ENCODE data around the gene FRK. TPM values are rescaled to one million over a fixed set of nuclear protein-coding genes. Genes with fewer than 3 reads are reported as not detected.
"Not testable (repeated sequence)": the region's sequence is repeated elsewhere in the genome, so short reads cannot be mapped to it uniquely, and the experiment has no call there.

FRK gene
- total RNA-seq, 2 experiments from 2014 or later = 0.03 TPM

DNA sequence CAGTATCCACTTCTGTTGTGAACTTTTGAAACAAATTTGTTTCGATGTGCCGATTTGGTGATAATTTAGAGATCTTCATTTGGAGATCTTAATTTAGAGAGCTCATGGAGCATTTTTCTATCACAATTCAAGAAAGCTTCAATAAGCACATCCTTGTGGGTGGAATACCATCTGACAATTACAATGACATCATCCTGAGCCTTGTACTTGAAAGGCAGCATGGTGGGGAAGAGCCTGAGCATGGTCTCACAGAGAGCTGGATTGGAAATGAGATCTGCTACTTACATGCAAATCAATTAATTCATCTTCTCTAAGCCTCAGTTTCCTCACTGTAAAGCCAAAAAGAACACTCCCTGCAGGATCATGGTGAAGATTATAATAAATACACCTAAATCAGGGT lies 75.9 kb downstream of the FRK start:
- no peak overlapping the region for H3K27ac Mint-ChIP-seq
- ATAC-seq = no peak
- peaks cover 4% of the 10 kb centered on the region for H3K27me3 Mint-ChIP-seq (ENCODE audit: low read depth)
- no peak for DNase-seq
- CTCF ChIA-PET = no interaction called here
- no peaks in the 10 kb centered on the region for H3K4me1 Mint-ChIP-seq (ENCODE audit: low read depth)
- H3K9me3 Mint-ChIP-seq (ENCODE audit: insufficient read depth) = no peaks in the 10 kb centered on the region
- no peaks in the 10 kb centered on the region for H3K36me3 Mint-ChIP-seq (ENCODE audit: low read depth)
- POLR2A ChIA-PET = no interaction called here
- H3K4me3 Mint-ChIP-seq = no peak overlapping the region

DNA sequence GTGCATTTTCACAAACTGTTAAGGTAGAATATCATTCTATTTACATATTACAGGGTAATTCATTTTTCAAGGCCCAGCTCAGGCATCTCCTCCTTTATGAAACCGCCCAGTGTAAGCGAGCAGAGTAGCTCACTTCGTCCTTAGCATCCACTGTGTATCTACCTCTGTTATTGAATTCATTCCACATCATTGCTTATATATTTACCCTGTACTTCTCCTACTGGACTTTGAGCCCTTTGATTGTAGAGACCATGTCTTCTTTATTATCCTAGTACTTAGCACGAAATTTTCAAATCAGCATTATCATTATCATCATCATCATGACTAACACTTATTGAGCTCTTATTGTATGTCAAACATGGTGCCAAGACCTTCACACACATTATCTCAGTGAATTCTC lies 76.7 kb downstream of the FRK start:
- CTCF ChIA-PET = no interaction called here
- POLR2A ChIA-PET = no interaction called here
- DNase-seq (no peak), ATAC-seq (no peak)
- H3K4me3 Mint-ChIP-seq = no peak overlapping the region
- H3K27me3 Mint-ChIP-seq (ENCODE audit: low read depth) = peaks cover 4% of the 10 kb centered on the region
- H3K27ac Mint-ChIP-seq = no peak overlapping the region
- H3K36me3 Mint-ChIP-seq (ENCODE audit: low read depth) = no peaks in the 10 kb centered on the region
- H3K4me1 Mint-ChIP-seq (ENCODE audit: low read depth) = no peaks in the 10 kb centered on the region
- H3K9me3 Mint-ChIP-seq (ENCODE audit: insufficient read depth) = no peaks in the 10 kb centered on the region

DNA sequence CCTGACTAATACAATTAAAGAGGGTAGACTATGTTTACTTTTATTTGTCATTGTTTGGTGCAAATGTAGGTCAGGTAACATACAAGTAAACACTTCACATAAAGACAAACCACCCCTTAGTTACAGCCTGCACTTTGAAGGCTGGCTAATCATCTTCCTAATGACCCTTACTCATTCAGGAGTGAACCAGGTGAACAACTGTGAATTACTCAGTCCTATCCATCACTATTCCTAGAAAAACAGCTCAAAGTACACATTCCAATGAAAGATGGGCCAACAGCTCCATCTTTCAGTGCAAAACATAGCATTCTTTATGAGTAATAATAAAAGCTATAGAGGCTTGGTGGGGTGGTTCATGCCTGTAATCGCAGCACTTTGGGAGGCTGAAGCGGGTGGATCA lies 78.2 kb downstream of the FRK start:
- Mint-ChIP-seq H3K9me3 (ENCODE audit: insufficient read depth) (no peaks in the 10 kb centered on the region), H3K27ac (no peak overlapping the region), H3K4me1 (ENCODE audit: low read depth) (no peaks in the 10 kb centered on the region), H3K4me3 (no peak overlapping the region), H3K27me3 (ENCODE audit: low read depth) (peaks cover 4% of the 10 kb centered on the region), H3K36me3 (ENCODE audit: low read depth) (no peaks in the 10 kb centered on the region)
- ChIA-PET CTCF (no interaction called here), POLR2A (no interaction called here)
- ATAC-seq = no peak
- no peak for DNase-seq

DNA sequence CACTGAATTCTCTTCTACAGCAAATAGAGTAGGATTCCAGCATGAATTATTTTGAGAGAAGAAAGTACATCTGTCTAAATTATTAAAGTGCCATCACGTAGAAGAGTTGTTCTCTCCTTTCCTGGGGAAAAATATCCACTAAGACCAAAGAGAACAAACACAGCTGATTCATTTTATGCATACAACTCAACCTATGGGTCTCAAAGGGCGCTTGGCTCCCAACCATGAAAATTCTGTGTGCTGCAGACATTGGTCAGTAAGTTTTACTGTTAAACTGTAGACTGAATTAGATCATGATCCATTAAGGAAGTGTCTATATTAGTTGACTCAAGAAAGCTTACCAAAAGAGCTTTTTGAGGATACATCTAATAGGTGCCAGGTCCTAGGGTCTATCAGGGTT lies 83.5 kb downstream of the FRK start:
- DNase-seq (no peak), ATAC-seq (no peak)
- ChIA-PET CTCF (no interaction called here), POLR2A (no interaction called here)
- H3K27ac Mint-ChIP-seq = no peak overlapping the region
- no peak overlapping the region for H3K4me3 Mint-ChIP-seq
- H3K4me1 Mint-ChIP-seq (ENCODE audit: low read depth) = no peaks in the 10 kb centered on the region
- H3K9me3 Mint-ChIP-seq (ENCODE audit: insufficient read depth) = no peaks in the 10 kb centered on the region
- peaks cover 4% of the 10 kb centered on the region for H3K27me3 Mint-ChIP-seq (ENCODE audit: low read depth)
- H3K36me3 Mint-ChIP-seq (ENCODE audit: low read depth) = no peaks in the 10 kb centered on the region

DNA sequence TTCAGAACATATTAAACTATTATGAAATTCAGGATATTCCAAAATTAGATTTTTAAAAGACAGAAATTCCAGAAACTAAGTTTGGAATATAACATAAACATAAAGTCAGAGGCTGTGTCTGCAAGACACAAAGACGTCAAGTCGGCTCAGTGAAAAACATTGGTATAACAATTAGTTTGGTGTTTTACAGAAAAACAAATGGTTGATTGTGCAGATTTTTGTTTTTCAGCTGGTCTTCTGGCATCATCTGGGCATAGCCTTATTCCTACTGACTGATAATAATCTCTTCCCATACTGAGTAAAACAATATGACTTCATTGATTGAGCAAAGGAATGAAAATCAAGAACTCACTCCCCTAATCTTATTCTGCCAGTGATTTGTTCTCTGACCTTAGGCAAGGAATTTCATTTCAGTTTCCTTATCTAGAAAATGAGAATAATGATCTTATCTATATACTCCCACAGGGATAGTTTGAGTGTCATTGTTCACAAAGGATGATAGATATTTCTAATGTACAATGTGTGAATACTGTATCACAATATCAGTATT lies 84.3 kb downstream of the FRK start:
- ATAC-seq (no peak), DNase-seq (no peak)
- Mint-ChIP-seq H3K4me3 (no peak overlapping the region), H3K27ac (no peak overlapping the region), H3K27me3 (ENCODE audit: low read depth) (peaks cover 4% of the 10 kb centered on the region), H3K4me1 (ENCODE audit: low read depth) (no peaks in the 10 kb centered on the region), H3K9me3 (ENCODE audit: insufficient read depth) (no peaks in the 10 kb centered on the region), H3K36me3 (ENCODE audit: low read depth) (no peaks in the 10 kb centered on the region)
- CTCF ChIA-PET = no interaction called here
- POLR2A ChIA-PET = no interaction called here

DNA sequence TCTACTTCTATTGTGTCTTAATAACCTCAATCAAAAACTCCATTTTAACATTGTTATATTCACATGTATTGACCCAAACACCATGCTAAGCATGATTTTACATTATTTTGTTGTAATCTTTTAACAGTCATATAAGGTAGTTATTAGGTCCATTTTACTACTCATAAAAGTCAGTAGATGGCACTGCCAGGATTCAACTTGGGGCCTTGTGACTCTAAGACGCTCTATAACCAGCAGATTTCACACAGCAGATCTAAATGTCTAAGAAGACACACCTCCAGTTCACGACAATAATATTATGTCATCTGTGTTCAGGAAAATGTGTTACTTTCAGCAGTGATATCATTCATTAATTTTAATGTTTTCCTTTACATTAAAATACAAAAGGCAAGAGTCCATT lies 88.0 kb downstream of the FRK start:
- ChIA-PET POLR2A (no interaction called here), CTCF (no interaction called here)
- ATAC-seq (no peak), DNase-seq (no peak)
- H3K4me3 Mint-ChIP-seq = no peak overlapping the region
- no peaks in the 10 kb centered on the region for H3K36me3 Mint-ChIP-seq (ENCODE audit: low read depth)
- H3K4me1 Mint-ChIP-seq (ENCODE audit: low read depth) = no peaks in the 10 kb centered on the region
- H3K27ac Mint-ChIP-seq = no peak overlapping the region
- no peaks in the 10 kb centered on the region for H3K27me3 Mint-ChIP-seq (ENCODE audit: low read depth)
- H3K9me3 Mint-ChIP-seq (ENCODE audit: insufficient read depth) = no peaks in the 10 kb centered on the region

DNA sequence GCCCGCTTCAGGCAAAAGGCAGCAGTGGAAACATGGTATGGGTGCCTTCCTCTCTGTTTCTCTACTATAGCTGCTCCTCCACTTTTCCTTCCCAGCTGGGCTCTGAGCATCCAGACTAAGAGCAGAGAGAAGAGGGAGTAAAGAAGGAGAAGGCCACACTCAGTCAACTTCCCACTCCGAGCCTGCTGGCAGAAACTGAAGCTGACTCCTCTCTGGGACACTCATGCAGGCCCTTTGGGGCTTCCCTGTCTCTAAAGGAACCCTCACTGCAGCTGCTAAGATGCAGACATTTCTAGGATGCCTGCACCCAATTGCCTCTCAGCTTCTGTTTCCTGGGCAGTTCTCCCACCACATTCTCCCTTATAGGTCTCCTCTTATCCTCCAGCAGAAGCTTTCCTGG lies 88.9 kb downstream of the FRK start:
- ATAC-seq (no peak), DNase-seq (no peak)
- Mint-ChIP-seq H3K27ac (no peak overlapping the region), H3K9me3 (ENCODE audit: insufficient read depth) (no peaks in the 10 kb centered on the region), H3K27me3 (ENCODE audit: low read depth) (no peaks in the 10 kb centered on the region), H3K4me1 (ENCODE audit: low read depth) (no peaks in the 10 kb centered on the region), H3K4me3 (no peak overlapping the region), H3K36me3 (ENCODE audit: low read depth) (no peaks in the 10 kb centered on the region)
- CTCF ChIA-PET = no interaction called here
- POLR2A ChIA-PET = no interaction called here

DNA sequence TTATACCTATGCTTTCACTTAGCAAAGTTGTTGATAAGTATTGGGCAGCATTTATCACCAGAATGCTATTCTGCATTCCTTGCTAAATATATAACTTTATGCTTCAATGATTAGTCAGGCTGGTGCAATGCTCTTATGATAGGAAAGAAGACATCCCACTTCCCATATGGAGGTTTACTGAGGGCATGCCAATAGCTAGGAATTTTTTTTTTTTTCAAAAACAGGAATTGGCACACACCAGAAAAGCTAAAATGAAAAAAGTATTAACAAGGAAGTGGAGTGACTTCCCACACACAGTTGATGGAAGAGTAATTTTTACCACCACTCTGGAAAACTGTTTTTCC lies 90.8 kb downstream of the FRK start:
- H3K27me3 Mint-ChIP-seq (ENCODE audit: low read depth) = no peaks in the 10 kb centered on the region
- ChIA-PET CTCF (no interaction called here), POLR2A (no interaction called here)
- H3K27ac Mint-ChIP-seq = no peak overlapping the region
- no peak overlapping the region for H3K4me3 Mint-ChIP-seq
- no peaks in the 10 kb centered on the region for H3K36me3 Mint-ChIP-seq (ENCODE audit: low read depth)
- no peaks in the 10 kb centered on the region for H3K9me3 Mint-ChIP-seq (ENCODE audit: insufficient read depth)
- no peaks in the 10 kb centered on the region for H3K4me1 Mint-ChIP-seq (ENCODE audit: low read depth)
- no peak for DNase-seq
- no peak for ATAC-seq

DNA sequence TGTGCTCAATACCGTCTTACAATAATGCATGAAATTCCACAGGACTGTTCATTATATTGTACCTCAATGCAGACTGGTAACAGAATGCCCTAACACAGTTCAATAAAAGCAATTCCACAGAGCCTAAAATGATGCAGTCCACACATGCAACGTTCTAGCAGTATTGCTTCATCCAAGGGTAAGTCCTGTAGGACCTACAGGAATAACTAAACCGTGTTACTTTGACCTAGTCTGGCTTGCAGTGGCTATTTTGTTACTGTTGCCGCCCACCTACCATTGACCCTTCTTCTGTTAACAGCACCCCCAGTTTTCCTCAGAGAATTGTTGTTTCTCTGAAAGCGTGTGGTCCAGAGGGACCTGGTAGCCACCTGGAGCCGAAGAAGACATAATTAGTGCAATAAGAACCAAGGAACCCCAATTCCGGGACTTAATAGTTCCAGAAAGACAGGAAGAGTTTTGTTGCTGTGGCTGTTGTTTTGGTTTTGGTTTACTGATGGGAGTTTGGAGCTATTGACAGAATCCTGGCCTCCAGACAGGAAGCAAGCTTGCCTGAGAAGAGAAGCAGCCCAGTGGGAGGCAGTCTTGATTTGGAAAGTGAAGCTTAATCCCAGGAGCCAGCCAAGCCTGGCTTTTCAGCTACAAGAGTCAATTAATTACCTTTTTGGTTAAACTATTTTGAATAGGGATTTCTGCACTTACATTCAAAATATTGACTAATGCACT lies 91.3 kb downstream of the FRK start:
- H3K27ac Mint-ChIP-seq = no peak overlapping the region
- no peak overlapping the region for H3K4me3 Mint-ChIP-seq
- no peaks in the 10 kb centered on the region for H3K27me3 Mint-ChIP-seq (ENCODE audit: low read depth)
- no peaks in the 10 kb centered on the region for H3K36me3 Mint-ChIP-seq (ENCODE audit: low read depth)
- no peak for ATAC-seq
- no peak for DNase-seq
- CTCF ChIA-PET = no interaction called here
- H3K9me3 Mint-ChIP-seq (ENCODE audit: insufficient read depth) = no peaks in the 10 kb centered on the region
- no peaks in the 10 kb centered on the region for H3K4me1 Mint-ChIP-seq (ENCODE audit: low read depth)
- POLR2A ChIA-PET = no interaction called here

DNA sequence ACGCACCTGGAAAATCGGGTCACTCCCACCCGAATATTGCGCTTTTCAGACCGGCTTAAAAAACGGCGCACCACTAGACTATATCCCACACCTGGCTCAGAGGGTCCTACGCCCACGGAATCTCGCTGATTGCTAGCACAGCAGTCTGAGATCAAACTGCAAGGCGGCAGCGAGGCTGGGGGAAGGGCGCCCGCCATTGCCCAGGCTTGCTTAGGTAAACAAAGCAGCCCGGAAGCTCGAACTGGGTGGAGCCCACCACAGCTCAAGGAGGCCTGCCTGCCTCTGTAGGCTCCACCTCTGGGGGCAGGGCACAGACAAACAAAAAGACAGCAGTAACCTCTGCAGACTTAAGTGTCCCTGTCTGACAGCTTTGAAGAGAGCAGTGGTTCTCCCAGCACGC lies 100.4 kb downstream of the FRK start:
- H3K27me3 Mint-ChIP-seq (ENCODE audit: low read depth); DNase-seq; H3K4me1 Mint-ChIP-seq (ENCODE audit: low read depth); H3K36me3 Mint-ChIP-seq (ENCODE audit: low read depth); H3K4me3 Mint-ChIP-seq; H3K27ac Mint-ChIP-seq; CTCF ChIA-PET; ATAC-seq; POLR2A ChIA-PET; H3K9me3 Mint-ChIP-seq (ENCODE audit: insufficient read depth): not testable (repeated sequence)

DNA sequence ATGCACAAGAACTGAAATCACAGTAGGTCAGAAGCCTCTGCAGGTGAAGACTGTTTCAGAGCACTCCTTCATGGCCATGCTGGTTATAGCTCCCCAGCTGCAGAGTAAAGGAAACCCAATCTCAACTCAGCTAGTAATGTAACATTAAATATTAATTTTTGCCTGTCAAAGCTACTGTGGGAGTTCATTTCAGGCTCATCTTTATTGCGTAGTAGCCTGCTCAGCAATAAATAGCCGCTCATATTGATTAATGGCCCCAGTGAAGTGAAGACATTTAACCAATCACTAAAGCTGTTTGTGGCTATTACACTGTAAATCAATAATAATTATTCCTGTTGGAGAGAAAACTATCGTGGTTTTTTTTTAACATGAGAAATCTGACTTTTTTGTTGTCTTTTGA lies 101.7 kb downstream of the FRK start:
- H3K9me3 Mint-ChIP-seq (ENCODE audit: insufficient read depth) = no peaks in the 10 kb centered on the region
- ATAC-seq (no peak), DNase-seq (no peak)
- no peaks in the 10 kb centered on the region for H3K36me3 Mint-ChIP-seq (ENCODE audit: low read depth)
- no peak overlapping the region for H3K4me3 Mint-ChIP-seq
- no peak overlapping the region for H3K27ac Mint-ChIP-seq
- H3K27me3 Mint-ChIP-seq (ENCODE audit: low read depth) = no peaks in the 10 kb centered on the region
- no peaks in the 10 kb centered on the region for H3K4me1 Mint-ChIP-seq (ENCODE audit: low read depth)
- POLR2A ChIA-PET = no interaction called here
- CTCF ChIA-PET = no interaction called here

DNA sequence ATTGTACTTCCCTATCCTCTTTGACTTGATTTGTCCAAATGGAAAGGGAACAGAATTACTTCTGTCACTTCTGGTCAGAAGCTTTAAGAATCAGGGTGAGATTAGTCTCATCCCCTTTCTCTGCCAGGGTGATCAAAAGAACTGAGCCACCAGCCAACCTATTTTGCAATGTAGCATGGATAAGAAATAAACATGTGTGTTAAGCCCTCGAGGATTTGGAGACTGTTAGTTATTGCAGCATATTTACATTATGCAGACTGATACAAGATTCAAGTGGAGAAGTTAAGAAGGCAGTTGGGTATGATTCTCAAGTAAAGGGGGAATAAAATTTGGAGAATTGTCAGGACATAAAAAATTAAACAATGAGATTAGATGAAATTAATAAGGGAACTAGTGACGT lies 106.0 kb downstream of the FRK start:
- POLR2A ChIA-PET = no interaction called here
- no peaks in the 10 kb centered on the region for H3K4me1 Mint-ChIP-seq (ENCODE audit: low read depth)
- CTCF ChIA-PET = no interaction called here
- no peak overlapping the region for H3K27ac Mint-ChIP-seq
- no peak overlapping the region for H3K4me3 Mint-ChIP-seq
- DNase-seq (no peak), ATAC-seq (no peak)
- H3K27me3 Mint-ChIP-seq (ENCODE audit: low read depth) = no peaks in the 10 kb centered on the region
- no peaks in the 10 kb centered on the region for H3K36me3 Mint-ChIP-seq (ENCODE audit: low read depth)
- no peaks in the 10 kb centered on the region for H3K9me3 Mint-ChIP-seq (ENCODE audit: insufficient read depth)

DNA sequence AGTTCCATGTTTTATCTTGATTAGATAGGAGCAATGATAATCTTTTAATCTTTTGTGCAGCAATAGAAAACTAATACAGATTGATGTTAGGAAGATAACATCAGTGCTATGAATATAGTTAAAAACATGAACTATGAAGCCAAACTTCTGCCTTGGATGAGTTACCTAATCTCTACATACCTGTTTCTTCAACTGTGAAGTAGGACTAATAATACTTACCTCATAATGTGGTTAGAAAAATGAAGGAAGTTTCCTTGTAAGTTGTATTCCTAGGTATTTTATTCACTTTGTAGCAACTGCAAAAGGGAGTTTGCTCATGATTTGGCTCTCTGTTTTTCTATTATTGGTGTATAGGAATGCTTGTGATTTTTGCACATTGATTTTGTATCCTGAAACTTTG lies 111.9 kb downstream of the FRK start:
- CTCF ChIA-PET = no interaction called here
- Mint-ChIP-seq H3K27me3 (ENCODE audit: low read depth) (no peaks in the 10 kb centered on the region), H3K27ac (no peak overlapping the region), H3K4me3 (no peak overlapping the region), H3K4me1 (ENCODE audit: low read depth) (no peaks in the 10 kb centered on the region), H3K9me3 (ENCODE audit: insufficient read depth) (no peaks in the 10 kb centered on the region), H3K36me3 (ENCODE audit: low read depth) (no peaks in the 10 kb centered on the region)
- POLR2A ChIA-PET = no interaction called here
- DNase-seq (no peak), ATAC-seq (no peak)

Measured in activated CD8-positive, alpha-beta T cell treated with anti-CD3 and anti-CD28 coated beads, Interleukin-2, amount 10 ng/mL, durations not matched to agents 7 days and 5 days (primary cell).